ENCODE measurements around the gene PPFIA4.

GRCh38 chr1:203082571-203083462, 56.5 kb downstream of the PPFIA4 start:
- TF ChIP-seq, protein P1, sequence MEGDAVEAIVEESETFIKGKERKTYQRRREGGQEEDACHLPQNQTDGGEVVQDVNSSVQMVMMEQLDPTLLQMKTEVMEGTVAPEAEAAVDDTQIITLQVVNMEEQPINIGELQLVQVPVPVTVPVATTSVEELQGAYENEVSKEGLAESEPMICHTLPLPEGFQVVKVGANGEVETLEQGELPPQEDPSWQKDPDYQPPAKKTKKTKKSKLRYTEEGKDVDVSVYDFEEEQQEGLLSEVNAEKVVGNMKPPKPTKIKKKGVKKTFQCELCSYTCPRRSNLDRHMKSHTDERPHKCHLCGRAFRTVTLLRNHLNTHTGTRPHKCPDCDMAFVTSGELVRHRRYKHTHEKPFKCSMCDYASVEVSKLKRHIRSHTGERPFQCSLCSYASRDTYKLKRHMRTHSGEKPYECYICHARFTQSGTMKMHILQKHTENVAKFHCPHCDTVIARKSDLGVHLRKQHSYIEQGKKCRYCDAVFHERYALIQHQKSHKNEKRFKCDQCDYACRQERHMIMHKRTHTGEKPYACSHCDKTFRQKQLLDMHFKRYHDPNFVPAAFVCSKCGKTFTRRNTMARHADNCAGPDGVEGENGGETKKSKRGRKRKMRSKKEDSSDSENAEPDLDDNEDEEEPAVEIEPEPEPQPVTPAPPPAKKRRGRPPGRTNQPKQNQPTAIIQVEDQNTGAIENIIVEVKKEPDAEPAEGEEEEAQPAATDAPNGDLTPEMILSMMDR (conservative IDR thresholded peaks at IDR 0.05; ENCODE audit: low read depth, low read length), result no peak
- TF ChIP-seq EZH2 (IDR thresholded peaks at IDR 0.05; ENCODE audit: low read length, unreplicated experiment), result no peak

Measured in PC-3 (cell line).